CD14-positive monocyte (primary cell): ENCODE data around the gene RABL6. TPM values are rescaled to one million over a fixed set of nuclear protein-coding genes. Genes with fewer than 3 reads are reported as not detected.
"Not testable (repeated sequence)": the region's sequence is repeated elsewhere in the genome, so short reads cannot be mapped to it uniquely, and the experiment has no call there.

Experiments used
- DNase-seq, 3 donors: peaks; one replicate each; pipeline ENCODE4 v3.0.0-alpha.2; 2011 to 2022
- H2AFZ ChIP-seq: 2 replicates; pipeline ENCODE4 v1.6.0; 2012; ENCODE audit warnings: mild to moderate bottlenecking, low read depth, low read length, inconsistent platforms; ENCODE audit not compliant: insufficient read depth, poor library complexity, severe bottlenecking
- H3K27ac ChIP-seq, 2 donors: 1 replicate in 1 of 2; 2 replicates in 1 of 2; pipeline ENCODE4 v1.5.1; 2012 to 2013; ENCODE audit warnings: low read length in 2 of 2, control low read depth in 1 of 2, inconsistent platforms in 1 of 2, low read depth in 1 of 2, mild to moderate bottlenecking in 1 of 2
- H3K27me3 ChIP-seq, 2 donors: one replicate each; pipeline versions ENCODE4 v1.6.0 to v1.6.1; 2011 to 2013; ENCODE audit warnings: low read length in 2 of 2; ENCODE audit not compliant: control insufficient read depth in 2 of 2, insufficient read depth in 2 of 2
- H3K36me3 ChIP-seq, 2 donors: replicated peaks in 1 of 2; 1 replicate in 1 of 2; 2 replicates in 1 of 2; pipeline versions ENCODE4 v1.5.1 to v1.6.1; 2012 to 2013; ENCODE audit warnings: low read length in 2 of 2, control low read depth in 1 of 2, inconsistent platforms in 1 of 2, mild to moderate bottlenecking in 1 of 2; ENCODE audit not compliant: insufficient read depth in 2 of 2, control insufficient read depth in 1 of 2
- H3K4me1 ChIP-seq, 2 donors: 1 replicate in 1 of 2; 2 replicates in 1 of 2; pipeline versions ENCODE4 v1.5.1 to v1.6.1; 2012 to 2013; ENCODE audit warnings: low read length in 2 of 2, control low read depth in 1 of 2, inconsistent platforms in 1 of 2, mild to moderate bottlenecking in 1 of 2, moderate library complexity in 1 of 2; ENCODE audit not compliant: insufficient read depth in 2 of 2, control insufficient read depth in 1 of 2
- H3K4me2 ChIP-seq: replicated peaks from 2 replicates; pipeline ENCODE3; 2012; ENCODE audit warnings: low read length, moderate library complexity, mild to moderate bottlenecking; ENCODE audit not compliant: poor library complexity, severe bottlenecking; ENCODE audit errors: extremely low read depth
- H3K4me3 ChIP-seq, 3 experiments: fragments of 200-600 bp in 1 of 3; sonication (generic) in 1 of 3; replicated peaks in 1 of 3; 1 replicate in 2 of 3; 2 replicates in 1 of 3; pipeline ENCODE4 v1.5.1; 2011 to 2013; ENCODE audit warnings: low read length in 3 of 3, mild to moderate bottlenecking in 3 of 3, control low read depth in 2 of 3, low read depth in 2 of 3, inconsistent platforms in 1 of 3, moderate library complexity in 1 of 3
- H3K79me2 ChIP-seq: 2 replicates; pipeline ENCODE4 v1.6.0; 2012; ENCODE audit warnings: mild to moderate bottlenecking, control low read depth, inconsistent platforms, low read length, moderate library complexity; ENCODE audit not compliant: insufficient read depth
- H3K9ac ChIP-seq: 2 replicates; pipeline ENCODE4 v1.6.0; 2017; ENCODE audit warnings: low read length, mild to moderate bottlenecking; ENCODE audit not compliant: insufficient read depth, poor library complexity, severe bottlenecking
- H3K9me3 ChIP-seq, 2 donors: replicated peaks in 1 of 2; 1 replicate in 1 of 2; 2 replicates in 1 of 2; pipeline versions ENCODE4 v1.5.1 to v1.6.1; 2012 to 2013; ENCODE audit warnings: low read length in 2 of 2, control low read depth in 1 of 2; ENCODE audit not compliant: control insufficient read depth in 1 of 2, insufficient read depth in 1 of 2
- H4K20me1 ChIP-seq: 2 replicates; pipeline ENCODE4 v1.6.0; 2012; ENCODE audit warnings: mild to moderate bottlenecking, low read length, control low read depth, moderate library complexity; ENCODE audit not compliant: insufficient read depth
- H3K27ac Mint-ChIP-seq, 7 donors: one replicate each; pipeline ENCODE4 v1.8.0; 2020; ENCODE audit warnings: mild to moderate bottlenecking in 7 of 7, mixed read lengths in 7 of 7, moderate library complexity in 6 of 7, inconsistent platforms in 2 of 7
- H3K27me3 Mint-ChIP-seq, 3 donors: one replicate each; pipeline ENCODE4 v1.8.0; 2021 to 2022; ENCODE audit warnings: low read depth in 3 of 3, mild to moderate bottlenecking in 3 of 3, mixed read lengths in 3 of 3, moderate library complexity in 3 of 3, inconsistent platforms in 1 of 3
- H3K36me3 Mint-ChIP-seq, 2 donors: one replicate each; pipeline ENCODE4 v1.8.0; 2020; ENCODE audit warnings: mixed read lengths in 2 of 2, inconsistent platforms in 1 of 2, mild to moderate bottlenecking in 1 of 2
- H3K4me1 Mint-ChIP-seq: one replicate; pipeline ENCODE4 v1.8.0; 2020; ENCODE audit warnings: mild to moderate bottlenecking, mixed read lengths
- H3K4me3 Mint-ChIP-seq, 2 donors: one replicate each; pipeline ENCODE4 v1.8.0; 2020; ENCODE audit warnings: mild to moderate bottlenecking in 2 of 2, mixed read lengths in 2 of 2, moderate library complexity in 1 of 2
- H3K9me3 Mint-ChIP-seq, 7 donors: one replicate each; pipeline ENCODE4 v1.8.0; 2020 to 2022; ENCODE audit warnings: mixed read lengths in 7 of 7, mild to moderate bottlenecking in 6 of 7, moderate library complexity in 6 of 7, inconsistent platforms in 2 of 7
- CTCF ChIP-seq: fragments of 200-600 bp; IDR thresholded peaks from one replicate; pipeline ENCODE4 v1.8.0; 2022; ENCODE audit warnings: antibody characterized with exemption, mild to moderate bottlenecking
- WGBS: methylation state at CpG from one replicate; pipeline ENCODE4 v1.1.5; 2013; ENCODE audit warnings: missing lambda C conversion rate; ENCODE audit not compliant: insufficient coverage; 5-methylcytosine and 5-hydroxymethylcytosine counted together
- intact Hi-C, 2 donors: fragments of 100-400 bp; cut with micrococcal nuclease; formaldehyde crosslinking; loops; one replicate each; pipeline versions ENCODE4 v1.15.0 to v1.15.1; 2023
- polyA plus RNA-seq, 3 donors: library from polyadenylated mRNA; depleted of rRNA in 1 of 3; unstranded in 2 of 3; stranded (reverse) in 1 of 3; fragments of 300-500 nt in 2 of 3; fragments of >200 nt in 1 of 3; fragmentation: Illumina TruSeq in 2 of 3; gene quantifications; 1 replicate in 2 of 3; 2 replicates in 1 of 3; pipeline ENCODE4 v1.2.3, GENCODE V29; 2012 to 2021

The RABL6 gene
- polyA plus RNA-seq, 3 donors, result 6.7 to 30.9 (median 8.1) TPM

- Histone ChIP-seq H3K9ac (no peak overlapping the region), H3K36me3 (no peaks in the 10 kb centered on the region), H3K27ac (no peak overlapping the region), H3K9me3 (no peaks in the 10 kb centered on the region), H4K20me1 (peaks cover 21% of the 10 kb centered on the region), H3K4me2 (no peak overlapping the region), H3K4me3 (no peak overlapping the region), H2AFZ (no peak overlapping the region), H3K4me1 (peaks cover 37 to 45% of the 10 kb centered on the region in 2 donors), H3K27me3 (peaks cover 17 to 40% of the 10 kb centered on the region in 2 donors), H3K79me2 (peaks cover 4% of the 10 kb centered on the region)
- peak; percentile 41 to 76 (median 47) for DNase-seq
- Mint-ChIP-seq H3K4me1 (peaks cover 27% of the 10 kb centered on the region), H3K27me3 (peaks cover 39 to 52% (median 48%) of the 10 kb centered on the region in 3 donors), H3K36me3 (peaks cover 12% of the 10 kb centered on the region in 2 donors), H3K27ac (peak overlapping the region in 3 of 7 donors; percentile 38 to 76 (median 51)), H3K9me3 (peaks cover 0 to 4% (median 1%) of the 10 kb centered on the region in 7 donors), H3K4me3 (peak overlapping the region in 1 of 2 donors; percentile 68)
- intact Hi-C loops, result loop anchor here in 1 of 2 donors (5.0 kb wide), 1 partner anchor 52 kb away; the partner anchor contains the start of gene PHPT1
- WGBS, result 5% methylated on average over 2 of the region's 6 CpGs
- TF ChIP-seq CTCF, result no peak
Observed at GRCh38 chr9:136795000-136795348, 12.8 kb upstream of the RABL6 start.

- no peak within 1 kb of the TSS for H3K27ac ChIP-seq
- no peak within 1 kb of the TSS for H3K4me2 ChIP-seq
- peaks cover 4% of the 10 kb centered on the region for H3K79me2 ChIP-seq
- DNase-seq, result no peak
- peaks cover 26 to 52% of the 10 kb centered on the region in 2 donors for H3K27me3 ChIP-seq
- peak within 1 kb of the TSS in 1 of 2 donors; percentile 68 for H3K4me3 Mint-ChIP-seq
- TF ChIP-seq CTCF, result no peak
- no peak within 1 kb of the TSS for H3K9ac ChIP-seq
- H3K9me3 ChIP-seq, result no peaks in the 10 kb centered on the region
- 73% methylated on average over 3 of the region's 5 CpGs for WGBS
- H3K27me3 Mint-ChIP-seq, result peaks cover 51 to 66% (median 60%) of the 10 kb centered on the region in 3 donors
- peaks cover 35% of the 10 kb centered on the region for H3K4me1 Mint-ChIP-seq
- no peak within 1 kb of the TSS for H3K4me3 ChIP-seq
- peaks cover 12 to 15% of the 10 kb centered on the region in 2 donors for H3K36me3 Mint-ChIP-seq
- peak within 1 kb of the TSS in 3 of 7 donors; percentile 2 to 51 (median 38) for H3K27ac Mint-ChIP-seq
- intact Hi-C loops, result no loop called here
- H2AFZ ChIP-seq, result no peak within 1 kb of the TSS
- H3K9me3 Mint-ChIP-seq, result peaks cover 0 to 15% (median 1%) of the 10 kb centered on the region in 7 donors
- H3K36me3 ChIP-seq, result no peaks in the 10 kb centered on the region
- H4K20me1 ChIP-seq, result peaks cover 21% of the 10 kb centered on the region
- H3K4me1 ChIP-seq, result peaks cover 38 to 47% of the 10 kb centered on the region in 2 donors
Observed at GRCh38 chr9:136796238-136796774, 11.4 kb upstream of the RABL6 start, which contains the start of gene CCDC183. Gene CCDC183 (plus strand): TSS chr9:136796338. CDS start chr9:136796398, 60 bp downstream.

GRCh38 chr9:136796775-136797347, 10.9 kb upstream of the RABL6 start:
- H3K27ac Mint-ChIP-seq, H3K9ac ChIP-seq, H3K4me3 ChIP-seq, H2AFZ ChIP-seq, intact Hi-C loops, H3K36me3 ChIP-seq, H3K9me3 ChIP-seq, H3K79me2 ChIP-seq, H3K4me2 ChIP-seq, DNase-seq, H3K27ac ChIP-seq: not testable (repeated sequence)
- Mint-ChIP-seq H3K4me1 (peaks cover 36% of the 10 kb centered on the region), H3K9me3 (peaks cover 0 to 16% (median 1%) of the 10 kb centered on the region in 7 donors), H3K27me3 (peaks cover 57 to 71% (median 65%) of the 10 kb centered on the region in 3 donors), H3K36me3 (peaks cover 12 to 15% of the 10 kb centered on the region in 2 donors), H3K4me3 (peak overlapping the region in 1 of 2 donors; percentile 68)
- Histone ChIP-seq H3K4me1 (peaks cover 32 to 42% of the 10 kb centered on the region in 2 donors), H3K27me3 (peaks cover 29 to 58% of the 10 kb centered on the region in 2 donors), H4K20me1 (peaks cover 18% of the 10 kb centered on the region)
- WGBS, result no CpG with 5 or more reads among the region's 10 CpGs
